BLaER1 (cell line): ENCODE results near the gene OR8G5.
A peak's percentile ranks its signal among the peaks of the same experiment; 100 is the strongest.
"Not testable (repeated sequence)": the region's sequence is repeated elsewhere in the genome, so short reads cannot be mapped to it uniquely, and the experiment has no call there.

ENCODE experiments used
- H3K27ac ChIP-seq: shearing (Covaris generic); formaldehyde crosslinking; 2 replicates; pipeline ENCODE4 v1.8.1; 2022
- H3K27me3 ChIP-seq: shearing (Covaris generic); formaldehyde crosslinking; 2 replicates; pipeline ENCODE4 v1.8.1; 2022
- H3K36me3 ChIP-seq: shearing (Covaris generic); formaldehyde crosslinking; 2 replicates; pipeline ENCODE4 v1.8.1; 2022
- H3K4me1 ChIP-seq: shearing (Covaris generic); formaldehyde crosslinking; 2 replicates; pipeline ENCODE4 v1.8.1; 2022
- H3K4me2 ChIP-seq: shearing (Covaris generic); formaldehyde crosslinking; 2 replicates; pipeline ENCODE4 v1.8.1; 2022
- H3K4me3 ChIP-seq: shearing (Covaris generic); formaldehyde crosslinking; 2 replicates; pipeline ENCODE4 v1.8.1; 2022
- H3K9ac ChIP-seq: shearing (Covaris generic); formaldehyde crosslinking; 2 replicates; pipeline ENCODE4 v1.8.1; 2022
- H3K9me3 ChIP-seq: shearing (Covaris generic); formaldehyde crosslinking; 2 replicates; pipeline ENCODE4 v1.8.1; 2022
- H4K20me1 ChIP-seq: shearing (Covaris generic); formaldehyde crosslinking; 2 replicates; pipeline ENCODE4 v1.8.1; 2022
- Cebpa-rat ChIP-seq: shearing (Covaris generic); IDR thresholded peaks from 2 replicates; pipeline ENCODE4 v1.8.1; 2022

Gene OR8G5

GRCh38 chr11:124233376-124233775, 22.8 kb upstream of the OR8G5 start:
- no peaks in the 10 kb centered on the region for H3K27me3 ChIP-seq
- H3K9me3 ChIP-seq = no peaks in the 10 kb centered on the region
- no peak overlapping the region for H3K4me2 ChIP-seq
- H3K36me3 ChIP-seq = no peaks in the 10 kb centered on the region
- no peaks in the 10 kb centered on the region for H3K4me1 ChIP-seq
- no peak overlapping the region for H3K27ac ChIP-seq
- no peaks in the 10 kb centered on the region for H4K20me1 ChIP-seq
- H3K4me3 ChIP-seq = no peak overlapping the region
- TF ChIP-seq Cebpa-rat = no peak
- no peak overlapping the region for H3K9ac ChIP-seq

- no peak overlapping the region for H3K9ac ChIP-seq
- no peaks in the 10 kb centered on the region for H3K36me3 ChIP-seq
- no peak overlapping the region for H3K4me2 ChIP-seq
- H3K4me1 ChIP-seq = no peaks in the 10 kb centered on the region
- no peak overlapping the region for H3K27ac ChIP-seq
- no peaks in the 10 kb centered on the region for H3K27me3 ChIP-seq
- H4K20me1 ChIP-seq = no peaks in the 10 kb centered on the region
- no peak overlapping the region for H3K4me3 ChIP-seq
- H3K9me3 ChIP-seq = no peaks in the 10 kb centered on the region
- no peak for TF ChIP-seq Cebpa-rat
Observed at GRCh38 chr11:124238512-124238911, 17.7 kb upstream of the OR8G5 start.

- Histone ChIP-seq H3K4me3 (no peak within 1 kb of the TSS), H3K4me1 (no peaks in the 10 kb centered on the region), H4K20me1 (no peaks in the 10 kb centered on the region), H3K4me2 (no peak within 1 kb of the TSS), H3K36me3 (no peaks in the 10 kb centered on the region), H3K9ac (no peak within 1 kb of the TSS), H3K27ac (no peak within 1 kb of the TSS), H3K27me3 (no peaks in the 10 kb centered on the region), H3K9me3 (no peaks in the 10 kb centered on the region)
- no peak for TF ChIP-seq Cebpa-rat
Observed at GRCh38 chr11:124240621-124241397, 15.4 kb upstream of the OR8G5 start, which contains the start of gene OR8G1. Gene OR8G1 (plus strand): TSS chr11:124241095. CDS start chr11:124249676, 8,581 bp downstream.

GRCh38 chr11:124249869-124250268, 6.3 kb upstream of the OR8G5 start:
- H3K9ac ChIP-seq, H3K36me3 ChIP-seq, H3K4me1 ChIP-seq, H4K20me1 ChIP-seq, H3K27ac ChIP-seq, H3K27me3 ChIP-seq, H3K9me3 ChIP-seq, H3K4me3 ChIP-seq, H3K4me2 ChIP-seq: not testable (repeated sequence)

- H3K9ac ChIP-seq, H3K27ac ChIP-seq, H3K4me1 ChIP-seq, H3K9me3 ChIP-seq, H3K4me3 ChIP-seq, H3K4me2 ChIP-seq, H3K36me3 ChIP-seq, H4K20me1 ChIP-seq, H3K27me3 ChIP-seq: not testable (repeated sequence)
Observed at GRCh38 chr11:124265041-124265440, 8.9 kb downstream of the OR8G5 start.

GRCh38 chr11:124270886-124271285, 14.7 kb downstream of the OR8G5 start:
- H3K27ac ChIP-seq, H3K36me3 ChIP-seq, H3K4me3 ChIP-seq, H3K4me1 ChIP-seq, H3K4me2 ChIP-seq, H3K9me3 ChIP-seq, H3K9ac ChIP-seq, H3K27me3 ChIP-seq, H4K20me1 ChIP-seq: not testable (repeated sequence)

GRCh38 chr11:124274000-124274399, 17.8 kb downstream of the OR8G5 start:
- TF ChIP-seq Cebpa-rat = no peak
- H3K27me3 ChIP-seq = no peaks in the 10 kb centered on the region
- no peaks in the 10 kb centered on the region for H4K20me1 ChIP-seq
- H3K4me3 ChIP-seq = no peak overlapping the region
- no peak overlapping the region for H3K27ac ChIP-seq
- H3K4me1 ChIP-seq = peaks cover 22% of the 10 kb centered on the region
- H3K4me2 ChIP-seq = no peak overlapping the region
- H3K9me3 ChIP-seq = no peaks in the 10 kb centered on the region
- no peaks in the 10 kb centered on the region for H3K36me3 ChIP-seq
- no peak overlapping the region for H3K9ac ChIP-seq

GRCh38 chr11:124276081-124276480, 19.9 kb downstream of the OR8G5 start:
- H3K36me3 ChIP-seq = no peaks in the 10 kb centered on the region
- no peak for TF ChIP-seq Cebpa-rat
- no peaks in the 10 kb centered on the region for H4K20me1 ChIP-seq
- no peak overlapping the region for H3K9ac ChIP-seq
- H3K27ac ChIP-seq = no peak overlapping the region
- no peaks in the 10 kb centered on the region for H3K9me3 ChIP-seq
- H3K4me3 ChIP-seq = no peak overlapping the region
- no peaks in the 10 kb centered on the region for H3K27me3 ChIP-seq
- H3K4me1 ChIP-seq = peaks cover 22% of the 10 kb centered on the region
- H3K4me2 ChIP-seq = peak overlapping the region; percentile 28

GRCh38 chr11:124277207-124277606, 21.0 kb downstream of the OR8G5 start:
- H3K36me3 ChIP-seq = no peaks in the 10 kb centered on the region
- no peak overlapping the region for H3K27ac ChIP-seq
- no peak overlapping the region for H3K9ac ChIP-seq
- H3K9me3 ChIP-seq = 0 out of 2 replicates have a peak, but pooled peaks cover 7% of the 10 kb centered on the region
- no peaks in the 10 kb centered on the region for H3K27me3 ChIP-seq
- TF ChIP-seq Cebpa-rat = no peak
- H4K20me1 ChIP-seq = no peaks in the 10 kb centered on the region
- peak overlapping the region; percentile 28 for H3K4me2 ChIP-seq
- no peak overlapping the region for H3K4me3 ChIP-seq
- peaks cover 22% of the 10 kb centered on the region for H3K4me1 ChIP-seq

GRCh38 chr11:124277804-124278203, 21.6 kb downstream of the OR8G5 start:
- Histone ChIP-seq H3K4me3 (no peak overlapping the region), H3K4me2 (no peak overlapping the region), H3K9me3 (peaks cover 9% of the 10 kb centered on the region), H3K27ac (no peak overlapping the region), H4K20me1 (no peaks in the 10 kb centered on the region), H3K27me3 (no peaks in the 10 kb centered on the region), H3K36me3 (no peaks in the 10 kb centered on the region), H3K9ac (no peak overlapping the region), H3K4me1 (peaks cover 22% of the 10 kb centered on the region)
- no peak for TF ChIP-seq Cebpa-rat

GRCh38 chr11:124278261-124278660, 22.1 kb downstream of the OR8G5 start:
- no peak overlapping the region for H3K4me3 ChIP-seq

More at GRCh38 chr11:124278261-124278660, 22.1 kb downstream of the OR8G5 start:
- no peak for TF ChIP-seq Cebpa-rat
- Histone ChIP-seq H3K4me1 (peaks cover 22% of the 10 kb centered on the region), H3K27ac (no peak overlapping the region), H4K20me1 (no peaks in the 10 kb centered on the region), H3K4me2 (no peak overlapping the region), H3K9me3 (peaks cover 13% of the 10 kb centered on the region), H3K27me3 (no peaks in the 10 kb centered on the region), H3K36me3 (no peaks in the 10 kb centered on the region), H3K9ac (no peak overlapping the region)
